AG09319 (cell line): ENCODE measurements around the gene YJEFN3.

Source experiments
- DNase-seq: peaks from one replicate; pipeline ENCODE4 v3.0.0-alpha.2; 2010; ENCODE audit warnings: low read depth; ENCODE audit errors: extremely low read depth
- TF ChIP-seq, protein P1 (sequence below): IDR thresholded peaks from 2 replicates; pipeline ENCODE4 v1.5.1; 2011; ENCODE audit warnings: low read depth, mild to moderate bottlenecking, inconsistent platforms, low read length, moderate library complexity

YJEFN3 gene

DNA sequence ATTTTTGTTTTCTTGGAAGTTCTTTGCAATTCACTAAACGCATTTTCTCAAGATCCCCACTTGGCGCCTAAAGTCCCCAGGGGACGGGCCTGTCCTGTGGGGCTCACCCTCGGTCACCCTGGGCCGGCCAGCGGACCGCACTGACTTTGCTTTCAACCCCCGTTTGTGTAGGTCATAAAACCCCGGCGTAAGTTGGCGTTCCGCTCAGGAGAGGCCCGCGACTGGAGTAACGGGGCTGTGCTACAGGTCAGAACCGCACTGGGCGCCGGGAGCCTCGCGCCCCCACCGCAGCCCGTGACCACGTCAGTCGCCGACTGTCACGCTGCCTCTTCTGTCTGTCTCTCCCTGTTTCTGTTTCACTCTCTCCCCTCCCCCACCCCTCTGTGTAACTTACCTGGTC is 26.9 kb upstream of the YJEFN3 start:
- TF ChIP-seq, protein P1, sequence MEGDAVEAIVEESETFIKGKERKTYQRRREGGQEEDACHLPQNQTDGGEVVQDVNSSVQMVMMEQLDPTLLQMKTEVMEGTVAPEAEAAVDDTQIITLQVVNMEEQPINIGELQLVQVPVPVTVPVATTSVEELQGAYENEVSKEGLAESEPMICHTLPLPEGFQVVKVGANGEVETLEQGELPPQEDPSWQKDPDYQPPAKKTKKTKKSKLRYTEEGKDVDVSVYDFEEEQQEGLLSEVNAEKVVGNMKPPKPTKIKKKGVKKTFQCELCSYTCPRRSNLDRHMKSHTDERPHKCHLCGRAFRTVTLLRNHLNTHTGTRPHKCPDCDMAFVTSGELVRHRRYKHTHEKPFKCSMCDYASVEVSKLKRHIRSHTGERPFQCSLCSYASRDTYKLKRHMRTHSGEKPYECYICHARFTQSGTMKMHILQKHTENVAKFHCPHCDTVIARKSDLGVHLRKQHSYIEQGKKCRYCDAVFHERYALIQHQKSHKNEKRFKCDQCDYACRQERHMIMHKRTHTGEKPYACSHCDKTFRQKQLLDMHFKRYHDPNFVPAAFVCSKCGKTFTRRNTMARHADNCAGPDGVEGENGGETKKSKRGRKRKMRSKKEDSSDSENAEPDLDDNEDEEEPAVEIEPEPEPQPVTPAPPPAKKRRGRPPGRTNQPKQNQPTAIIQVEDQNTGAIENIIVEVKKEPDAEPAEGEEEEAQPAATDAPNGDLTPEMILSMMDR, result no peak
- no peak for DNase-seq

- DNase-seq, result no peak
- TF ChIP-seq, protein P1, result no peak
These were observed 26.4 kb upstream of the YJEFN3 start for GRCh38 chr19:19502281-19502680.

GRCh38 chr19:19502808-19503602 is 25.7 kb upstream of the YJEFN3 start:
- DNase-seq, result no peak
- TF ChIP-seq, protein P1, result no peak

- DNase-seq, result no peak
- TF ChIP-seq, protein P1, result no peak
These were observed 23.7 kb upstream of the YJEFN3 start for GRCh38 chr19:19504754-19505668.

GRCh38 chr19:19505669-19506326 is 22.9 kb upstream of the YJEFN3 start:
- TF ChIP-seq, protein P1, result no peak
- DNase-seq, result no peak

DNA sequence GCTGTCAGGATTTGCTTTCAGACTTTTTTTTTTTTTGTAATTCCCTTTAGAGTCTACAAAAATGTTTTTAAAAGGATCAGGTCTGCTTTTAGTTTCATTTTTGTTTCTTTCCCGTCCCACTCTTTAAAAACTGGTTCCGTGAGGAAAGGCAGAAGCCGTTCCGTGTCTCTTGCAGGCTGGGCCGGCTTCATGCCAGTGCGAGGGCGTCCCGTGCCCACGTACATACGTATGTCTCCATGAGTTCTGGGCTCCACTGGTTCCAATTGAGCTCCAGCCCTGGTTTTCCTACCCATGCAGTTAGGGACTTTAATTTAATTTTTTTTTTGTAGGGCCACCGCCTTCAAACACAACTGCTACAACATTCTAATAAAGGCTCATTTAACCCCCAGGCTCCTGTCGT is 22.1 kb upstream of the YJEFN3 start:
- no peak for DNase-seq
- TF ChIP-seq, protein P1, result no peak
